KG1 (cell line): ENCODE measurements around the gene VMA21.

Source experiments
- DNase-seq: peaks from one replicate; lab custom pipeline; 2025; lab: John Stamatoyannopoulos, UW

Gene VMA21

GRCh38 chrX:151396825-151397740, at the start of gene VMA21:
Gene VMA21 (plus strand): TSS chrX:151397206. CDS start chrX:151397309, 103 bp downstream.
- peak; percentile 23 for DNase-seq

GRCh38 chrX:151359341-151359740, 37.7 kb upstream of the VMA21 start:
- DNase-seq, result no peak

- DNase-seq, result no peak
Measured at GRCh38 chrX:151359931-151360871, 36.8 kb upstream of the VMA21 start.

GRCh38 chrX:151363316-151363715, 33.7 kb upstream of the VMA21 start:
- DNase-seq, result no peak

- no peak for DNase-seq
Measured at GRCh38 chrX:151365579-151365978, 31.4 kb upstream of the VMA21 start.

- no peak for DNase-seq
Measured at GRCh38 chrX:151370906-151371305, 26.1 kb upstream of the VMA21 start.

GRCh38 chrX:151384807-151385206, 12.2 kb upstream of the VMA21 start:
- DNase-seq, result no peak

GRCh38 chrX:151386838-151387459, 10.1 kb upstream of the VMA21 start:
- no peak for DNase-seq

- no peak for DNase-seq
Measured at GRCh38 chrX:151391722-151392121, 5.3 kb upstream of the VMA21 start.

GRCh38 chrX:151393514-151393913, 3.5 kb upstream of the VMA21 start:
- DNase-seq, result peak; percentile 3

GRCh38 chrX:151396042-151396824, 773 bp upstream of the VMA21 start:
- DNase-seq, result no peak

- no peak for DNase-seq
Measured at GRCh38 chrX:151397741-151398070, 700 bp downstream of the VMA21 start.

- no peak for DNase-seq
Measured at GRCh38 chrX:151398346-151398745, 1.3 kb downstream of the VMA21 start.

- no peak for DNase-seq
Measured at GRCh38 chrX:151402719-151403390, 5.8 kb downstream of the VMA21 start.

- DNase-seq, result no peak
Measured at GRCh38 chrX:151416579-151416978, 19.6 kb downstream of the VMA21 start.

- DNase-seq, result no peak
Measured at GRCh38 chrX:151419782-151420181, 22.8 kb downstream of the VMA21 start.

GRCh38 chrX:151424505-151424904, 27.5 kb downstream of the VMA21 start:
- DNase-seq, result no peak

- no peak for DNase-seq
Measured at GRCh38 chrX:151448509-151448908, 51.5 kb downstream of the VMA21 start.

GRCh38 chrX:151458824-151459223, 61.8 kb downstream of the VMA21 start:
- no peak for DNase-seq
